ENCODE measurements around the gene TBCD. TPM values are rescaled to one million over a fixed set of nuclear protein-coding genes. Genes with fewer than 3 reads are reported as not detected.
A peak's percentile ranks its signal among the peaks of the same experiment; 100 is the strongest.

The TBCD gene
- total RNA-seq, 1 experiment from 2014 or later = 129 TPM

DNA sequence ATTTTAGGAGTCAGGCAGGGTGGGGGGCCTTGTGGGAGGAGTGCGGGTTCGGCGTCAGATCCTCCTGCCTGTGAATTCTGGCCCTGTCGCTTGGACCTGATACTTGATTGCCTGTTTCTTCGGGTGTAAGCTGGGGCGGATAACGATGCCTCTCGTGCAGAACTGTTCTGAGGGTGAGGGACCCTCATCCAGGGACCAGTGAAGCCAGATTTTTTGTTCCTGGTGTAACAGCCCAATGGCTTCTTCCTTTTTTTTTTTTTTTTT lies 1.3 kb downstream of the TBCD start:
- Histone ChIP-seq H2AFZ (ENCODE audit: low read length) (no peak overlapping the region), H3K9ac (ENCODE audit: extremely low read depth, insufficient read length, low read length) (no peak overlapping the region), H3K23me2 (ENCODE audit: insufficient read length, low read depth, low read length, poor library complexity, severe bottlenecking) (peaks cover 14% of the 10 kb centered on the region), H4K20me1 (ENCODE audit: control insufficient read depth, insufficient read depth, insufficient read length) (no peaks in the 10 kb centered on the region), H3K23ac (ENCODE audit: insufficient read length, low read depth, low read length) (no peak overlapping the region), H3K14ac (ENCODE audit: insufficient read depth, low read length) (no peak overlapping the region), H3K4ac (ENCODE audit: low read depth, low read length) (no peak overlapping the region), H3K56ac (ENCODE audit: insufficient read length, low read depth, low read length) (no peak overlapping the region), H3K27me3 (ENCODE audit: insufficient read depth, low read length) (peaks cover 4% of the 10 kb centered on the region; the same call in 1 of the 2 replicates), H3K18ac (ENCODE audit: insufficient read length, low read depth, low read length) (no peak overlapping the region), H2BK120ac (ENCODE audit: low read depth, low read length, poor library complexity, severe bottlenecking) (no peak overlapping the region), H3K79me1 (ENCODE audit: insufficient read depth, low read depth, low read length, poor library complexity, severe bottlenecking) (peaks cover 2% of the 10 kb centered on the region), H4K8ac (replicated peaks; ENCODE audit: insufficient read length, low read depth, low read length) (no peak overlapping the region), H3K9me3 (ENCODE audit: control insufficient read depth, low read depth, low read length) (no peaks in the 10 kb centered on the region), H4K91ac (ENCODE audit: insufficient read length, low read depth, low read length) (no peak overlapping the region), H3K79me2 (ENCODE audit: insufficient read depth, low read length) (peaks cover 7% of the 10 kb centered on the region; the same call in 1 of the 2 replicates), H2BK12ac (ENCODE audit: insufficient read length, low read depth, low read length) (no peak overlapping the region), H2AK5ac (ENCODE audit: insufficient read length, low read length) (no peak overlapping the region), H3K4me2 (ENCODE audit: insufficient read depth, insufficient read length, low read length) (peak overlapping the region; percentile 88), H2BK20ac (ENCODE audit: low read depth, low read length, poor library complexity, severe bottlenecking) (no peak overlapping the region), H3K27ac (ENCODE audit: insufficient read length, low read depth, low read length) (no peak overlapping the region), H3T11ph (ENCODE audit: low read length) (no peak overlapping the region), H4K5ac (ENCODE audit: insufficient read length, low read depth, low read length) (no peak overlapping the region), H2BK5ac (ENCODE audit: insufficient read length, low read length) (no peak overlapping the region), H3K4me1 (ENCODE audit: insufficient read depth, low read length) (peaks cover 11% of the 10 kb centered on the region; the same call in 1 of the 2 replicates), H2BK15ac (ENCODE audit: low read depth, low read length) (no peak overlapping the region)
- WGBS (ENCODE audit: extremely low coverage, insufficient read length, low lambda C conversion rate) = no CpG with 5 or more reads among the region's 8 CpGs
- TF ChIP-seq, protein P1, sequence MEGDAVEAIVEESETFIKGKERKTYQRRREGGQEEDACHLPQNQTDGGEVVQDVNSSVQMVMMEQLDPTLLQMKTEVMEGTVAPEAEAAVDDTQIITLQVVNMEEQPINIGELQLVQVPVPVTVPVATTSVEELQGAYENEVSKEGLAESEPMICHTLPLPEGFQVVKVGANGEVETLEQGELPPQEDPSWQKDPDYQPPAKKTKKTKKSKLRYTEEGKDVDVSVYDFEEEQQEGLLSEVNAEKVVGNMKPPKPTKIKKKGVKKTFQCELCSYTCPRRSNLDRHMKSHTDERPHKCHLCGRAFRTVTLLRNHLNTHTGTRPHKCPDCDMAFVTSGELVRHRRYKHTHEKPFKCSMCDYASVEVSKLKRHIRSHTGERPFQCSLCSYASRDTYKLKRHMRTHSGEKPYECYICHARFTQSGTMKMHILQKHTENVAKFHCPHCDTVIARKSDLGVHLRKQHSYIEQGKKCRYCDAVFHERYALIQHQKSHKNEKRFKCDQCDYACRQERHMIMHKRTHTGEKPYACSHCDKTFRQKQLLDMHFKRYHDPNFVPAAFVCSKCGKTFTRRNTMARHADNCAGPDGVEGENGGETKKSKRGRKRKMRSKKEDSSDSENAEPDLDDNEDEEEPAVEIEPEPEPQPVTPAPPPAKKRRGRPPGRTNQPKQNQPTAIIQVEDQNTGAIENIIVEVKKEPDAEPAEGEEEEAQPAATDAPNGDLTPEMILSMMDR (conservative IDR thresholded peaks at IDR 0.05) = no peak
- no peak overlapping the region for H3K27ac Mint-ChIP-seq
- no peak for DNase-seq
- H3K9me3 Mint-ChIP-seq = no peaks in the 10 kb centered on the region; a peak in 1 of 5 replicates
- H3K4me3 Mint-ChIP-seq = peak overlapping the region; percentile 86 to 95
- H3K27me3 Mint-ChIP-seq (ENCODE audit: low read depth) = peaks cover 17% of the 10 kb centered on the region
- peaks cover 7 to 25% (median 16%) of the 10 kb centered on the region in 3 experiments; a peak in 6 of 7 replicates for H3K36me3 Mint-ChIP-seq (ENCODE audit: insufficient read depth in 1 of 3, low read depth in 3 of 3)
- peaks cover 41 to 50% of the 10 kb centered on the region in 2 experiments for H3K4me1 Mint-ChIP-seq
